GM19025 (cell line): ENCODE data around the gene COPS3.

Experiments
- ATAC-seq: cut with Tn5 transposase; IDR thresholded peaks from one replicate; pipeline ENCODE4 v1.9.1; 2021; ENCODE audit warnings: mild to moderate bottlenecking, low read depth, moderate library complexity; ENCODE audit not compliant: unreplicated experiment

COPS3 gene

DNA sequence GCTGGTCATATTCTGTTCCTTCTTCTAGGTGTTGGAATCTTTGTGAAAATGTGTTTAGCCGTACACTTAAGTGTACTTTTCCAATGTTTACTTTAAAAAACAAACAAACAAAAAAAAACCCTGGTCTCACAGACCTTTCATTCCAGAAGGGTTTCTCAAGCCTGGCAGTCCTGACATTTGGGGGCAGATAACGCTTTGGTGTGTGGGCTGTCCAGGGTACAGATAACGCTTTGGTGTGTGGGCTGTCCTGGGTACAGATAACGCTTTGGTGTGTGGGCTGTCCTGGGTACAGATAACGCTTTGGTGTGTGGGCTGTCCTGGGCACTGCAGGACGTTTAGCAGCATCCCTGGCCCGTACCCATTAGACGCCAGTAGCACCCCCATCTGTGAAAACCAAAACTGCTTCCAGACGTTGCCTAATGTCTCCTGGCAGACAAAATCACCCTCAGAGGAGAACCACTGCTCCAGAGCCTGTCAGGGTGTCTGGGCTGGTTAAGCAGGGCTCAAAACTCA, 28.8 kb downstream of the COPS3 start:
- ATAC-seq, result no peak

DNA sequence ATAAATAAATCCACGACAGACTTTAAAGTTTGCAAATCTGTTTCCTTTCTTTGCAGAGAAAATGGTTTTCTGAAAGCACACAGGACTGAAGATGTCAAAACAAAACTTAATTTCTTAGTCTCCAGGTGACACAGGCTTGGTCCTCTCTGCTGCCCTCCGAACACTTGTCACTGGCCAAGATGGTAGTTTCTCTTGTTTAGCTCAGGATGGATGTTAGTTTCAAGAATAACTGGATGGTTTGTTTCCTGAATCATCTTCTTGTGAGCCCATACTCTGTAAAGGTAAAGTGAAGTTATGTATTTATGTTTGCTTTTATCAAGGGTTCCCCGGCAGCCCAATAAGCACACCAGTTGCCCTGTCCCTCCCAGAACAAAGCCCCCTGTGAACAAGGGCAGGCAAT, 34.2 kb downstream of the COPS3 start:
- no peak for ATAC-seq

DNA sequence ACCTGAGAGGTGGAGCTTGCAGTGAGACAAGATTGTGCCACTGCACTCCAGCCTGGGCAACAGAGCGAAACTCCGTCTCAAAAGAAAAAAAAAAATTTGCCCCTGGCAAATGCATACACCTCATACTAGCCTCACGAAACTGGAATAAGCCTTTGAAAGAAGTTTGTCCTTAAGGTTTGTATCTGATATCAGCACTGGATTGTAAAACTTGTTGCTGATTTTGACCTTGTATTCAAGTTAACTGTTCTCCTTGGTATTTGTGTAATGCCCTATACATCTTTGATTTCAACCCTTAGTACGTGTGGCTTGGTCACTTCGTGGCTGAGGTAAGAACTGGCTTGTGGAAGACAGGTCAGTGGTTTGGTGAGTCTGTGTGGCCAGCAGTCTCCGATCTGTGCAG, 37.9 kb downstream of the COPS3 start:
- no peak for ATAC-seq

DNA sequence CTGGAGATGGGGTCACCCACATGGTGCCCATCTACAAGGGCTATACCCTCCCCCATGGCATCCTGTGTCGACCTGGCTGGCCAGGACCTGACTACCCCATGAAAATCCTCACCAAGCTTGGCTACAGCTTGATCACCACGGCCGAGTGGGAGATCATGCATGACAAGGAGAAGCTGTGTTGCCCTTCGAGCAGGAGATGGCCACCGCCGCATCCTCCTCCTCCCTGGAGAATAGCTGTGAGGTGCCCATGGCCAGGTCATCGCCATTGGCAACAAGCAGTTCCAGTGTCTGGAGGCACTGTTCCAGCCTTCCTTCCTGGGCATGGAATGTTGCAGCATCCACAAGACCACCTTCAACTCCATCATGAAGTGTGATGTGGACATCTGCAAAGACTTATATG, 38.8 kb downstream of the COPS3 start:
- ATAC-seq, result no peak

DNA sequence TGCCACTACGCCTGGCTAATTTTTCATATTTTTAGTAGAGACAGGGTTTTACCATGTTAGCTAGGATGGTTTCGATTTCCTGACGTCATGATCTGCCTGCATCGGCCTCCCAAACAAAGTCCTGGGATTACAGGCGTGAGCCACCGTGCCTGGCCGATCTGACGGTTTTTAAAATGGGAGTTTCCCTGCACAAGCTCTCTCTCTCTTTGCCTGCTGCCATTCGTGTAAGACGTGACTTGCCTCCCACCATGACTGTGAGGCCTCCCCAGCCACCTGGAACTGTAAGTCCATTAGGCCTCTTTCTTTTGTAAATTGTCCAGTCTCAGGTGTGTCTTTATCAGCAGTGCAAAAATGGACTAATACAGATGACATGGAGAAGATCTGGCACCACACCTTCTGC, 39.4 kb downstream of the COPS3 start:
- ATAC-seq, result no peak

DNA sequence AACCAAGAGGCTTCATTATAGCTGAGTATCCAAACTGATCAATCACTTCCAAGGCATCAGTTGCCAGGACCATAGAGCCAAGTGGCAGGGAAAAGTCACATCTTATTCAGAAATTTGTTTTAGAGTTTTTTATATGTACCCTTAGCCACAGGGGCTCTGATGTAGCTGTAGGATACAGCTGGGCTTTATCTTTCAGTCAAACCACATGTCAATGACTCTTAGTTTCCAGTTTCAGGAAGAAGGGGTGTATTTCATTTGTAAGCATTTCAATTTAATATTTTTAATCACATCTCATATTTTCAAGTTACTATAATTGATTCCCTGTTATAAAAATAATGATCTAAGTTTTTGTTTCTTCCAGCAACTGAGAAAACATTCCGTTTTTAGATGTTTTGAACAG, 41.2 kb downstream of the COPS3 start:
- ATAC-seq, result no peak

DNA sequence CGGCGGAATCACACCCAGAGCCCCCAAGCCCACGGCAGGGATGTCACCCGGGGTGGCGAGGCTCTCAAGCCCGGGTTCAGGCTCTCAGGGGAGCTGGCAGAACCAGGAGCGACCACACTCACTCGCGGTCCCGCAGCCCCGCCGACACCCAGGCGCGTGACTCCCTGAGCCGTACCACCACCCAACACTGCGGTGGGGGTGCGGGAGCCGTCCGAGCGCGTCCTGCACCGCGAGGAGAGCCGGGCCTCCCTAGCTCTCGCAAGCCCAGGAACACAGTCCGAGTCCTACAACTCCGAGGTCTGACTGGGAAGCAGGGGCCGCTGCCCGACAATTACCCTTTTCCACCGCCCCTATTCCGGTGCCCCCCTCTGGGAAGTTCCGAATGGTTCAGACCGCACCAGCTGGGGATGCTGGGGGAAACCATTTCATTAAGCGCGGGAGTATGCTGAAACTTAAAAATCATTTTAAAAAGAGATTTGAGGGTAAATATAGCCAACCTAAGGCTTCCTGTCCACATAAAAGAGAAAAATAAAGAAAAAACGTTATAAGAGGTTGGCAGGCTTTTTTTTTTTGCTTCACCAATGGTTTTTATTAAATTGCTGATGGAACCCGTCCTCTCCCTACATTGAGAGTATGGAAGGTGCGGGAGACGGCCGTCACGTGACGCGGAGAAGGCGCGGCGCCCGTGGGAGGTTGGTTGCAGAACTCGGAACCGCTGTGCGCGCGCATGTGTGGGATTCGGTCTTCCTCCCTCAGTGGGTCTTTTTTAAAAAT, 43.8 kb downstream of the COPS3 start, which contains the start of gene FLCN:
FLCN (minus strand) TSS at position 143 of the 774 bp plus-strand sequence. CDS start 9,031 bp downstream, outside the sequence.
- ATAC-seq, result peak; percentile 74

DNA sequence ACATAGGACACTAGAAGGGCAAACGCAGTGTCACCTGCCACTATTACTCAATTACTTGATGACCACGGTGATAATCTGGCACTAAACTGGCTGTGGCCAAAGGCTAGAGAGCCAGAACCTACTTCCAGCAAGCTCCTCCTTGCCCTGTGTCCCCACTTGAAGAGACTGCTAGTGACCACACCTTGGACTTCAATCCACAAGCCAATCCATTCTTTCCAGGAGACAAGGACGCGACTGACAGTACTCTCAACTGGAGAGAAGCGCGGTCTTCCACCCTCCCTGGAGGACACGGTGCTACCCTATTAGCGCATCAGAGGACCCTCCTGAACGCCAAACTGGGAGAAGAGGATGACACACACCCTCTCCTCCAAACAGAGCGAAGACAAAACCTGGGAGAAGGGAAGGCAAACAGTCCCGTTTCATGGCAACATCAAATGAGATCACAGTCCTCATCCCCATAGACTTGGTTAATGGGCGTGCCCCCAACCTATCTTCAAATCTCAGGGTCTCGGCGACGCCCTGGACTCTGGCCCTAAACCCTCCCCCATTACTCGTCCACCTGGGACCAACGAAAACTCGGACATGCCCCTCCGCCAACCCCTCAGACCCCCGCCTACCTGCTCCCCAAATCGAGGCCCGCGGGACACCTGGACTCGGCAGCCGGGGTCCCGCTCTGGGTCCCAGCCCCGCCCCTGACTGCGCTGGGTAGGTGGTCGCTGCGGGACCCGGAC, 44.6 kb downstream of the COPS3 start:
- peak; percentile 11 for ATAC-seq

DNA sequence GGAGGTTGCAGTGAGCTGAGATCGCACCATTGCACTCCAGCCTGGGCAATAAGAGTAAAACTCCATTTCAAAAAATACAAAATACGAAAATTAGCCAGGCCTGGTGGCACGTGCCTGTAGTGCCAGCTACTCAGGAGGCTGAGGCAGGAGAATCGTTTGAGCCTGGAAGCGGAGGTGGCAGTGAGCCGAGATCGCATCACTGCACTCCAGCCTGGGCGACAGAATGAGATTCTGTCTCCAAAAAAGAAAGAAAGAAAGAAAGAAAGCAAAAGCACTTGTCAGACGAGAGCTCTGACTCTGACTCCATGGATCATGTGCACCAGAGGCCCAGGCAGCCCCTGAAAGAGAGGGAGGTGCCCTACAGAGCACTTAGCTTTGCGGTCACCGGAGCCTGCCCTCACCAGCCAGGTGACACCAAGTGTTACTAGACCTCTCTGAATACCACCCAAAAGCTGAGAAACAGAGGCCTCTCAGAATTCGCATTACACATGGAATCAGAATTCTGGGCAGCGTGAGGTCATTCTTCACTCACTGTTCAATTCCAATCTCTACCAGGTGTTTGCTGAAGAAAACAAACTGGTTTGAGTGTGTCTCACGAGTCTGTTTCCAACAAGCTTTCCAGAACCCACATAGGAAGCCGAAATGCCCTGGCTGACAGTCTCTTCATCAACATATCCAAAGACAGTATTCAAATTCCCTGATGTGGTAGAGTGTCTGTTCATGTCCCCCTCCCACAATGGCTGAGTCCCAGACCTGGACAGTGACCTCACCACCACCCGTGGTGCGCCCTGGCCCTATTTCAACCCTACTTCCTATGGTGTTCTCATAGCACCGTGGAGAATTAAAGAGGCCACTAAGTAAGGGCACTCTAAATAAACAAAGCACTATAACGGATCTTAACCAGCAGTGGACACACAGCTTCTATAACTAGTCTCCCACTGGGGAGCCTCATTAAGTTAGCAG, 45.6 kb downstream of the COPS3 start:
- no peak for ATAC-seq

DNA sequence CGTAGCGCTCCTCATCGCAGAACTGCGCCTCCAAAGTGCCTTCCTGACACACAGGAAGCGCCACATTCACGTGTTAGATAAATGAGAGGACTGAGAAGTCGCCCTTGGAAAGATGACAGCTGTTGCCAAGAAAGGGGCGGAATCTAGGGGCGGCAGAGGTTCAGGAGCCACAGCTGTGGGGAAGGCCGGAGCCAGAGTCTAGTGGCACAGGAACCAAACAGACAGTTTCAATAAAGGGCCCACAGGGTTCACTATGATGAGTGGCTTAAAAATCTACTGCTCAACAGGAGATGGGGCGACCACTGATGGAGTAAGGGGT, 48.8 kb downstream of the COPS3 start:
- ATAC-seq, result no peak

DNA sequence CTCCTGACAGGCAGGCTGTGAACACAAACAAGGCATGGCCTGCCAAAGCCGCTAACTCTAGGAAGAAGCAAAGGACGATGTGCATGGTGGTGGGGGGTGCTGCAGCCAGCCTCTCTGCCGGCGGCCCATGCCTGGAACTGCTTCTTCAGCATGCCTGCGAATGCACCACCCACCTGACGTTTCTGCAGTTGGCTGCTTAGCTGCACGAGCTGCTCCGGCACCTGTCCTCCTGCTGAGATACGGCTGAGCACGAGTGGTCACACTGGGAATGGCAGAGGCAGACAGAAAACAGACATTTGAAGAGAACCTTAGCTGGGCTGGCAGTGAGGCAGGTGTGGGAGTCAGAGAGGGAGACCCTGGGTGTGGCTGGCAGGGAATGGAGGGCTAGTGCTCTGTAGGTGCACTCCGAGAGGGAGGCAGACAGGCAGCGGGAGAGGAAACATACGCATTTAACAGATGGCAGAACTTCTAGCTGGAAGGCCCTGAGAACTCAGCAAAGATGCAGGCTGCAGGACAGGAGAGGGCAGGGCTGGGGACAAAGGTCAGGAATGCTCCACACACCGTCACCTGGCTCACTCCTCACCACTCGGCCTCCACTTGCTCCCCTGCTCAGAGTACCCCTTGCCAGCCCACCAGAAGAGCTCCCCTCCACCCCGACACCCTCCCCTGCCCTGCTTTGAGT, 49.3 kb downstream of the COPS3 start:
- no peak for ATAC-seq

DNA sequence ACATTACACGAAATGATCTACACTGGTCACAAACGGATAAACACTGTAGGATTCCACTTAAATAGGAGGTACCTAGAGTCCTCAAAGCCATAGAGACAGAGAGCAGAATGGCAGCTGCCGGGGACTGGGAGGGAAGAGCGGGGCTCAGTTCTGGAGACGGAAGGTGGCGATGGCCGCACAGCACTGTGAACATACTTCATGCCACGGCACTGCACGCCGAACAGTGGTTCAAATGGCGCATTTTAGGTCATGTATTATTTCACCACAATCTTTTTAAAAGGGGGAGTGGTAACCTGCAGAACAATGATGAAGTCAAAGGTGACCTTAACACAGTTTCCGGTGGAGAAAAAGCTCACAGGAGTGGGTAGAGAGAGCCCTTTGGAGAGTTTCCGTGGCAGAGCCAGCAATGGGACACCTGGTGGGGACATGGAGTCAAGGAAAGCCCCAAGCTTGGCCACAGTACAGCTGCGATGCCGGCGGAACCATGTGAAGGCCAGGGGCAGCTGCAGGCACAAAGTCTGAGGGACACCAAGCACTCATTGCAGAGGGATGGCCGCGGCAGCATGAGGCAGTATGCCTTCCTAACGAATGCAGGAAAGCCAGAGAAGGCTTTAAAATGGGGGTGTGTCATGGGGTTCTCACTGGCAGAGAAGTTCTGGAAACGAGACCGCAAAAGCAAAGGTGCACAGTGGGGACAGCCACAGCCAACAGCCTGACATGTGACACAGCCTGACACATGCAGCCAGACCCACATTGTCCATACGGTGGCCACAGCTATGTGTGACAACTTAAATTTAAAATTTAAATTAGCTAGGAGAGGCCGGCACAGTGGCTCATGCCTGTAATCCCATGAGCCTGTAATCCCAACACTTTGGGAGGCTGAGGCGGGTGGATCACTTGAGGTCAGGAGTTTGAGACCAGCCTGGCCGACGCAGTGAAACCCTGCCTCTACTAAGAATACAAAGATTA, 51.3 kb downstream of the COPS3 start:
- no peak for ATAC-seq

DNA sequence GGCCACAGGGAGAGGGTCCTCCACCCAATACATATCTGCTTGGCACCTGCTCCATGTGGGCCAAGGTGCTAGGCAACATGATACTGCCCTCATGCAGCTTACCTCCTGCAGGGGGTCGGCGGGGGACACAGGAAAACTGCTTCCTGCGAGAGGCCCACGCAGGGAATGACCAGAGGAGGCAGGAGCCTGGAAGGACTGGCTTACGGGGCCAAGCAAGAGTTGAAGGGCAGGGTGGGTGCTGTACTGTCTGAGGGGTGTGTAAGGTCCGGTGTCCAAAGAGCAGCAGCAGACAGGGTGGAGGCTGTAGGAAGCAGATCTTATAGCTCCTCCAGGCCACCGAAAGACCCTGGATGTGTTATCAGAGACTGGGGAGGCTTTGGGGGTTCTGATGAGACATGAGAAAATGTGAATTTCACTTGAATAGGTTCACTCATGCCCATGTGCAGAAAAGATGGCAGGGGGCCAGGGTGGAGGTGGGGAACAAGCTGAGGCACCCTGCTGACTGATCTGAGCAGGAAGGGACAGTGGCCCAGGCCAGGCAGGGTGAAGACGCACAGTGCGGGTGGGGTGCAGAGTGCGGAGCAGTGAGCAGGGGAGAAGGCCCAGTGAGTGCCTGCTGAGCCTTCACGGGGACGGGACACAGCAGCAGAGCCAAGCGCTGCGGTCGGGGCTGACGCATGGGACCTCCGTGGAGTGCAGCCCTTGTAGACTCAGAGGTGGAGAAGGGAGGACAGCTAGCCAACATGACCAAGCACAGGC, 52.3 kb downstream of the COPS3 start:
- no peak for ATAC-seq

DNA sequence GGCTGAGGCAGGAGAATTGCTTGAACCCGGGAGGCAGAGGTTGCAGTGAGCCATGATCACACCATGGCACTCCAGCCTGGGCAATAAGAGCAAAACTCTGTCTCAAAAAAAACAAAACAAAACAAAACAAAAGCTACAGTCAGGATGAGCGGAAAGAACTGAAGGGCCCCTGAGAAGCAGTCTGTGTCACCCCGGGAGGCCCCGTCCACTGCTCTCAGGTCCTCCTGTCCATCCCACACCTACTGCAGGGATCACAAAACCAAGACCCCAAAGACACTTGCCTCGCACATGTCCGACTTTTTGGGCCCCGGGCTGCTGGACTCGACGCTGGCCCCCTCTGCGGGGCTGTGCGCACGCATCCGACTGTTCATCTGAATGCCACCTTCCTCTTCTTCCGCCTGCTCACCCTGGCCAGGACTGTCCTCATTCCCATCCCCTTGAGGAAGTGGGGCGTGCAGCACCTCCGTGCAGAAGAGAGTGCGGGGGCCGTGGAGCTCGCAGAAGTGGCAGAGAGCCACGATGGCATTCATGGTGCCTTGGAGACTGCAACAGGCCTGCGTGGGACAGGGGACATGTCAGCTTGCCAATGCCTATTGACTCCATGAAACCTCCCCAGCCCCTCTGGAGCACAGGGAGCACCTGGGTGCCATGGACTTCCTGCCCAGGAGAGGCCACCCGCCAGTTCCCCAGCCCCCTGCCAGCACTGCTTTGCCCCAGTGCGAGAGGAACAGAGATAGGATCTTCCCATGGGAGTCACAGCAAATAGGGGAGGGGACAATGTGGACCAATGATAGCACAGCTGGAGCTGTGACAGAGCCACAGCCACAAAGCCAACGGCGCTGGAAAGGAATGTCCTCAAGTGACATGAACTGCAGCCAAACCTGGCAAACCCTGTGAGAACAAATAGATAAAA, 53.2 kb downstream of the COPS3 start:
- no peak for ATAC-seq

DNA sequence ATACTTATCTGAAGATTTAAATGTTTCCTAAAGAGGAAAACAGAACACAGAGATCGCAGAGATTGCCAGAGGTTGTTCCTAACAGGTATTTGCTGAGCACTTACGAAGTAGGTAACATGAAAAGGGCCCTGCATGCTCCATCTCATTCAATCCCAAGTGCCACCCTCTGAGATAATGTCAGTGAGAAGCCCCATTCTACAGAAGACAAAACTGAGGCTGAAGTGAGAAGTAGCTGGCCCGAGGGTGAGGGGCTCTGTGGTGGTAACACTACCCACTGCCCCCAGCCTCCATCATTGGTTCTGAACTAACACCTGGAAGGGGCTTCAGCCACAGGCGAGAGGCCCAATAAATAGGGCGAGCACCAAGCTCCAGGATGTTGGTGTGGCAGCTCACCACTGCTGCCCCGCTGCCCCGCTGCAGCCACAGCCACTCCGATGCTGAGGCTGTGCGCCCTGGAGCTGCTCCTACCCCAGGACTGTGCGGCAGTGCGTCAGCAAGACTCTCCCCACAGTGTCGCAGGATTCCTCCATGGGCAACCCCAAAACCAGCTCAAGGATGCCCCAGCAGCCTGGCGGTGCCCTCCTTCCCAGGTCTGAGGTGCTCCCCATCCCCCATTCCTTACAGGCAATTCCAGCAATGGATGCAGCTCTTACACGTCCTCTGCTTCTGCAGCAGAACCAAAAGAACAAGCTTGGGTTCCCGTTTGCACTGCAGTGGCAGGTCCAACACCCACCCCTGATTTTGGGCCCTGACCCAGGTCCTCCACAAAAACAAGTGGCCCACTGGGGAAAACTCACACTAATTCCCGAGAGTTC, 54.4 kb downstream of the COPS3 start:
- ATAC-seq, result no peak

DNA sequence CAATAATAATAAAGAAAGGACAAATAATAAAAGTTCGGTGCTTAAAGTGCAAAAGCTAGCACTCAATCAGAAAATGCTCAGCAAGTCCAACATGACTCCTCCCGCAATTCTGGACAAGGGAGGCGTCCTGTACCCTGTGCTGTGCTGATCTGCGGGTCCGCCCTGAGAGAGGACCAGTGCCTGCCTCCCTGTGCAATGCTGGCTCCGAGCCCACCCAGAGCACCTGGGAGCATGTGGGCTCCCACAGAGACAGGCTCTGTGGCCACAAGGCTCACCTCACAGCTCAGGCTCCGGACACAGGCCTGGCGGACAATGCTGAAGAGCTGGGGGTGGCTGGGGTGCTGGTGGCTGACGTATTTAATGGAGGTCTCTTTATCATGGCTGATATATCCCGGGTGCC, 55.1 kb downstream of the COPS3 start:
- no peak for ATAC-seq

DNA sequence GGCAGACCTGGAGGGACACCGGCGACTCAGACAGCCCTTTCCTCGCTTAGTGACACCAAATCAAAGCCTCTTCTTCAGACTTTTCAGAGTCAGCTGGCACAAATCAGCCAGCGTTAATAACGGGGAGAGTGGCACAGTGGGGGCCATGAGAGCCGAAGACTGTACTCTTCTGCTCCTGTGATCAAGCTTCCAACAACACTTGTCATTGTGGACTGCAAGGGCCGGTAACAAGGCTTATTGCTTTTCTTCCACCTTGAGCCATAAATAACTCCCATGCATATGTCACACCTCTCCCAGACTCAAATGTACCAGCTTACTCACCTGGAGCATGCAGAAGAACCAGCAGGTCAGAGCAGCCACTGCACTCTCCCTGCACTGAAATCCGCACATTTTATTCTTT, 56.9 kb downstream of the COPS3 start:
- no peak for ATAC-seq
